ENCODE results near the gene GABRG3. TPM values are rescaled to one million over a fixed set of nuclear protein-coding genes. Genes with fewer than 3 reads are reported as not detected.

GABRG3 gene
- total and polyA plus RNA-seq, 12 donors, result not detected

DNA sequence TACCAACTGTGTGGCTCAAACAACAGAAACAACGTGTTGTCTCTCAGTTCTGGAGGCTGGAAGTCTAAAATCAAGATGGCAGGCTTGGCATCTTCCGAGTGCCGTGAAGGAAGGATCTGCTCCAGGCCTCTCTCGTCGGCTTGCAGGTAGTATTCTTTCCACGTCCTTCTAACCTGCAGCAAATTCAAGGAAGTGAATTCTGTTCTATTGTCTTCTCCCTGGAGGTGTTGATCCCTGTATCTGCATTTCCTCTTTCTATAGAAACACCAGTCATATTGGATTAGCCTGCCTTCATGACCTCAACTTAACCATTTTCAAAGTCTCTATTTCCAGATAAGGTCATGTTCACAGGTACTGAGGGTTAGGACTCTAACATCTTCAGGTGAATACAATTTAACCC lies 512.1 kb downstream of the GABRG3 start:
- Histone ChIP-seq H3K4me3 (no peak overlapping the region), H3K27ac (no peak overlapping the region), H3K4me1 (peaks cover 0 to 13% (median 2%) of the 10 kb centered on the region in 9 donors), H3K27me3 (no peaks in the 10 kb centered on the region), H3K36me3 (no peaks in the 10 kb centered on the region), H3K9me3 (peaks cover 0 to 18% (median 0%) of the 10 kb centered on the region in 11 donors)
- intact Hi-C loops (cut with DNase I), result no loop called here
- ATAC-seq (no peak), DNase-seq (no peak)
- TF ChIP-seq, protein P1, sequence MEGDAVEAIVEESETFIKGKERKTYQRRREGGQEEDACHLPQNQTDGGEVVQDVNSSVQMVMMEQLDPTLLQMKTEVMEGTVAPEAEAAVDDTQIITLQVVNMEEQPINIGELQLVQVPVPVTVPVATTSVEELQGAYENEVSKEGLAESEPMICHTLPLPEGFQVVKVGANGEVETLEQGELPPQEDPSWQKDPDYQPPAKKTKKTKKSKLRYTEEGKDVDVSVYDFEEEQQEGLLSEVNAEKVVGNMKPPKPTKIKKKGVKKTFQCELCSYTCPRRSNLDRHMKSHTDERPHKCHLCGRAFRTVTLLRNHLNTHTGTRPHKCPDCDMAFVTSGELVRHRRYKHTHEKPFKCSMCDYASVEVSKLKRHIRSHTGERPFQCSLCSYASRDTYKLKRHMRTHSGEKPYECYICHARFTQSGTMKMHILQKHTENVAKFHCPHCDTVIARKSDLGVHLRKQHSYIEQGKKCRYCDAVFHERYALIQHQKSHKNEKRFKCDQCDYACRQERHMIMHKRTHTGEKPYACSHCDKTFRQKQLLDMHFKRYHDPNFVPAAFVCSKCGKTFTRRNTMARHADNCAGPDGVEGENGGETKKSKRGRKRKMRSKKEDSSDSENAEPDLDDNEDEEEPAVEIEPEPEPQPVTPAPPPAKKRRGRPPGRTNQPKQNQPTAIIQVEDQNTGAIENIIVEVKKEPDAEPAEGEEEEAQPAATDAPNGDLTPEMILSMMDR (IDR thresholded peaks at IDR 0.05), result no peak
- 70 to 73% methylated on average over 6 of the region's 6 CpGs for WGBS, 2 donors

DNA sequence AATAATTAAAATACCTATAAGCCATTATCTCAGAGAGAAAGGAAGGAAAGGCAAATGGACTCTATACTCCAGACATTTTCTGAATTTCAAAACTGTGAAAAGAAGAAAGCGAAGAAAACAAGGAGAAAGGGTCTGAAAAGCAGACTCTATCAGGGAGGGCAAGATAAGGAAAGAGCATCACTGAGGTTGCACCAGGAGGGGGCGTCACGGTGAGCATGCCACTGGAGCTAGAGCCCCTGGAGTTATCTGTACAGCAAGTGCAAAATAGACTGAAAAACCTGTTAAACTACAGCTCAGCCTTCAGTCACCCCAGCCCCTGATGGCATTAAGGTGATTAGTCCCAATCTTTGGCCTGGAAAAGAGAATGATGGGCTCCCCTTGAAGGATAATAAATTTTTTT lies 514.3 kb downstream of the GABRG3 start:
- no peak for DNase-seq
- Histone ChIP-seq H3K4me3 (no peak overlapping the region), H3K4me1 (peaks cover 0 to under 1% (median 0%) of the 10 kb centered on the region in 9 donors), H3K27ac (no peak overlapping the region), H3K36me3 (no peaks in the 10 kb centered on the region), H3K9me3 (peaks cover 0 to 18% (median 0%) of the 10 kb centered on the region in 11 donors), H3K27me3 (peaks cover 0 to 3% (median 0%) of the 10 kb centered on the region in 7 donors)
- intact Hi-C loops (cut with DNase I), result no loop called here
- ATAC-seq, result no peak
- WGBS, 2 donors, result 82 to 86% methylated on average over 3 of the region's 3 CpGs
- TF ChIP-seq, protein P1 (IDR thresholded peaks at IDR 0.05), result no peak

DNA sequence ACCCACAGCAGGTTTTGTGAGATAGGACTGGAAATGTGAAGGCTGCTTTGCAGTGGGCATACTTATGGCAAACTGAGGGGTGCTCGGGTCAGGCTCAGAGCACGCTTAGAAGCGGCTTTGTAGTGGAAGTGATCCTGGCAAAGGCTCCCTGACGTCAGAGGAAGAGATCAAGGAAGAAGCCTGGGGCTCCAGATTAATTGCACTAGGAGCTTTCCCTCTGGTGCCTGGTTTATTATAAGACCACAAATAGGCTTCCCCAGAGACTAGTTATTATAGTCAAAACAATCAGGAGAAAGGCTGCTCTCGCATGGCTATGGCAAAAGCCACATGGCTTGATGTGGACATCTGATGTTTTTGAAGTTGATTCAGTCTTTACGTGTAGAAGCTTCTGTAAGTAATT lies 515.1 kb downstream of the GABRG3 start:
- H3K9me3 ChIP-seq, result peaks cover 0 to 20% (median 0%) of the 10 kb centered on the region in 11 donors
- ATAC-seq, result no peak
- TF ChIP-seq, protein P1 (IDR thresholded peaks at IDR 0.05), result no peak
- H3K27me3 ChIP-seq, result peaks cover 0 to 5% (median 0%) of the 10 kb centered on the region in 7 donors
- no peak overlapping the region for H3K4me3 ChIP-seq
- no peak for DNase-seq
- intact Hi-C loops (cut with DNase I), result no loop called here
- H3K36me3 ChIP-seq, result no peaks in the 10 kb centered on the region
- no peak overlapping the region for H3K27ac ChIP-seq
- WGBS, 2 donors, result 43 to 58% methylated on average over 6 of the region's 6 CpGs
- no peaks in the 10 kb centered on the region for H3K4me1 ChIP-seq

- peaks cover 0 to 24% (median 0%) of the 10 kb centered on the region in 11 donors for H3K9me3 ChIP-seq
- H3K36me3 ChIP-seq, result no peaks in the 10 kb centered on the region
- H3K4me3 ChIP-seq, result no peak overlapping the region
- DNase-seq, result no peak
- H3K27ac ChIP-seq, result no peak overlapping the region
- no peak for ATAC-seq
- H3K27me3 ChIP-seq, result peaks cover 0 to 5% (median 0%) of the 10 kb centered on the region in 7 donors
- intact Hi-C loops (cut with DNase I), result no loop called here
- TF ChIP-seq, protein P1 (IDR thresholded peaks at IDR 0.05), result no peak
- 49 to 53% methylated on average over 6 of the region's 6 CpGs for WGBS, 2 donors
- no peaks in the 10 kb centered on the region for H3K4me1 ChIP-seq
Measured at GRCh38 chr15:27486683-27487647, 516.0 kb downstream of the GABRG3 start.
